ENCODE data around the gene KRTAP5-2.
"Not testable (repeated sequence)": the region's sequence is repeated elsewhere in the genome, so short reads cannot be mapped to it uniquely, and the experiment has no call there.

The KRTAP5-2 gene

DNA sequence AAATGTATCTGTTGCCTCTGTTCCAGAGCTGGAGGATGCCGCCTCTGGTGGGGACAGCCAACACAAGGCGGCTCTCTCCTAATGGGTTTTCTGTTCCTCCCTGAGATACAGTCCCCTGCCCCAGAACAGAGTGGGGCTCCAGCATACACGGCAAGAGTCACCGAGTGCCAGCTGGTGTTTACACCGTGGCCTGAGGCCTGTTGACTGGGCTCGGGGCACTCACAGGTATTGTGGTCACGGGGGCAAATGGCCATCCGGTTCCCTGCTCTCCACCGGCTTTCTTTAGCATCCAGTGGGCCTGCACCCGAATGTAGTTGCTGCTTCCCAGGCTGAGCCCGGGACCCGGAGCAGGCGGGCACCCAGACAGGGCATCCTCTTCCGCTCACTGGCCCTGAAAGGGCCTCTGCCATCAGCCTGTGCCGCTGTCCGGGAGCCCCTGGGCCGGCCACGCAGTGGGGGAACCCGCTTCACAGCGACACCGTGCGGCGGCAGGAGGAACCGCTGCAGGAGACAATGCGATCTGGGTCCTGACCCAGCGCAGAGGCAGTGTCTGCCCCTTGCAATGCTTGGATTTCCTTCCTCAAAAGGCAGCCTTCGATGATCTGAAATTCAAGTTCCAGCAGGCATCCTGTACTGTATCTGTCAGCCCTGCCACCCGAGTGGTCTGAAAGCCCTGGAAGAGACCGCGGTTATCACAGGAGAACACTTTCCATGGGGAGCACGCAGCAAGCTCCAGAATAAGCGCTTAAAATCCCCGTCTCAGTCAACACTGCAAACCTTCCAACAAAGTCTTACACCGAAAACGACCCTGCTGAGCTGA lies 30.6 kb upstream of the KRTAP5-2 start:
- DNase-seq (ENCODE audit: low spot score), result peak; percentile 40

DNA sequence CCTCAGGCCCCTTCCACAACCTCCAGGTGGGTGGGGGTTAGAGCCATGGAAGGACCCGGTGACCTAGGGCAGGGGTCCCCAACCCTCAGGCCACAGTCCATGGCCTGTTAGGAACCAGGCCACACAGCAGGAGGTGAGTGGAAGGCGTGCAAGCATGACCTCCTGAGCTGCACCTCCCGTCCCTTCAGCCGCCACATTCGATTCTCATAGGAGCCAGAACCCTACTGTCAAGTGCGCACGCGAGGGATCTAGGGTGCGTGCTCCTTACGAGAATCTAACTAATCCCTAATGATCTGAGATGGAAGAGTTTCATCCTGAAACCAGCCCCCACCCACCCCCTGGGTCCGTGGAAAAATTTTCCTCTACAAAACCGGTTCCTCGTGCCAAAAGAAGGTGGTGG lies 27.4 kb upstream of the KRTAP5-2 start:
- DNase-seq (ENCODE audit: low spot score), result no peak

DNA sequence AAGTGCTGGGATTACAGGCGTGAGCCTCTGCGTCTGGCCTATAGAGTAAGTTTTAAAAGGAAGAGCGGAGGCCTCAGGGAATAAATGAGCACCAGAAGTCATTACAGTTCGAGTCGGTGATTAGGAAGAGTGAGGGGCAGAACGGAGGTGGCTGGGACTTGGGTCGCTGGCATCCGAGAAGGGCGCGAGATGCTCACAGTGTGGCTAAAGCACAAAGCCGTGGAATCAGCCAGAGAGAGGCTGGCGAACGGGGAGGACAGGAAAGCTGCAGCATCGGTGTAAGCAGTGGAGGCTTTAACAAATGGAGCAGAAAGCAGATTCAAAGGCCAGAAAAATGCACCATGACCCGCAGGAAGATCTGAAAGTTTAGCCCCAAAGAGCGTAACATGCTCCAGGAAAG lies 26.5 kb upstream of the KRTAP5-2 start:
- DNase-seq (ENCODE audit: low spot score), result no peak

DNA sequence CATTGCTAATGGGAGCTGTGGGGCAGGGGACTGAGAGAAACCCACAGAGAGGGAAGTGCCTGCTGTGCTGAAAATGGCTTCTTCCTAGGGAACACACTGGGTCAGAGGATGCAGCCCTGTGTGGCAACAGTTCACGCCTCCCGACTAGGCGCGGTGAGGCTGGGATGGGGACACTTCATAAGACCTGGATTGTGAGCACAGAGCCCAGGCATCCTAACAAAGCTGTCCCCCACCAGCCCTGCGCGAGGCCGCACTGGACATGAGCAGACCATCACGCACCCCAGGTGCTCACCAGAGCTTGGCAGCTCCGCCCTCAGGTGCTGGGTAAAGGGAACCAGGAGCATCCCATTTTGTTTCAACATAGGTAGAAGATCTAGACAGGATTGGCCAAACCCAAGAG lies 25.6 kb upstream of the KRTAP5-2 start:
- DNase-seq (ENCODE audit: low spot score), result no peak

DNA sequence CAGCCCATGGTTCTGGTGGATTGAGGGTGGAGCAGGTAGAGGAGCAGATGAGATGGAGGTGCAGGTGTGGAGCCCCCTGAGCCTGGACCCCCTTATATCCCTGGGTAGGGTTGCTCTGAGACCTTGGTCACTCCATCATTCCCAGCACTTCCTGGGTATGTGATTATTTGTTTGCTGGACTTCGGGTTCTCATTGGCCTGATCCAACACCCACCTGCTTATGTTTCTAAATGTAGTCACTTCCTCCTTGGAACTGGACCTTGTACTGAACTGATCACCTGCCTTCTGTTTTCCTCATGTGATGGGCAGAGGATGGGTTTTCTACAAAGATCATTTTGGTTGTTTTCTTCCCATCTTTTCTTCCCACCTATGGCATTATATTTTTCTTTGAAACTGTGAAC lies 24.0 kb upstream of the KRTAP5-2 start, which contains the start of gene KRTAP5-4:
Gene KRTAP5-4, minus strand, starts transcription at position 53 of the 400 bp plus-strand sequence. Its CDS starts 45 bp downstream, at position 8.
- DNase-seq (ENCODE audit: low spot score), result no peak

DNA sequence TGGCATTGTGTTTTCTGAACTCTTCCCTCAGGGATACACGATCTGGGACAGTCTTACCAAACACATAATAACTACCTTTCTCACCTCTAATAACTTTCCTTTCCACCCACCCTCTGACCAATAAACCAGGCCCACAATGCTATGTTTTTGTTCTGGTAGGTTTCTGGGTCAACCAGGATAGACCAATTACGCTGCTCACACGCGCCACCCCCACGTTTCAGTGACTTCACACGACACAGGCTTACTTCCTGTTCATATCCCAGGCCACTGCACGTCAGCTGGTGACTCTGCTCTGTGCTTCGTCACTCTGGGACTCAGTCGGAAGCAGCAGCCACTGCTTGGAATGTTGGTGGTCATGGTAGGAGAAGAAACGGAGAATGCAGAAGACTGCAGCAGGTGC lies 21.4 kb upstream of the KRTAP5-2 start:
- peak; percentile 63 for DNase-seq (ENCODE audit: low spot score)

DNA sequence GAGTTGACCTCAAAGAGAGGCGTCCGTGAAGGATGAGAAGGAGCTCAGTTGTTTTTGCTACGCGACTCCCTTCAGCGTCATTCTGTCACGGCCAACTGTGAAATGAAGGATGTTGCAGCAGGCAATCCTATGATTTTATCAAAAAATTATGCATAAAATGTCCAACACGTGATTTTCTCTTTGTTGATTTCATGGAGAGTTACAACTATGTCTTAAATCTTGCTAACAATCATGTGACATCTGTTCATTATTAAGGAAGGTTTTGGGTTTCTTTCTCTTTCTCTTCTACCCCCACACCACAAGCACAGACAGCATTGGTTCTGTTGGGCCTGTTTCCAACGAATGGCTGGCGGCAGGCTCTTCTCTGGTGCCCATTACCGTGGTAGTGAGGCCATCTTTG lies 20.1 kb upstream of the KRTAP5-2 start:
- no peak for DNase-seq (ENCODE audit: low spot score)

DNA sequence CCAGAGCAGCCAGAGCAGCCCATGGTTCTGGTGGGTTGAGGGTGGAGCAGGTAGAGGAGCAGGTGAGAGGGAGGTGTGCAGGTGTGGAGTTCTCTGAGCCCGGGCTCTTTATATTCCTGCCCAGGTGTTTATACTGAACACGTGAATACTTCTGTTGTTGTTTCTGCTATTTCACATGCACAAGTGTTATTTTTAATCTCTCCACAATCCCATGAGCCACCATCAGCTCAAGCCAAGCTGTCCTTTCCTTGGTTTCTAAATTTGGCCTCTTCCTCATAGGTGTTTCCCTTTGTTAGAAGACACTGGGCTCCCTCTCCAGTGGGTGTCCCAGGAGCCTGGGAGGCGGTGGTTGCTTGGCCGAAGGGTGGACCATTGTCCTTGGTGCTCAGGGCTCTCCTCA lies 10.3 kb upstream of the KRTAP5-2 start, which contains the start of gene KRTAP5-3:
Gene KRTAP5-3, minus strand, starts transcription at position 101 of the 400 bp plus-strand sequence. Its CDS starts 78 bp downstream, at position 23.
- no peak for DNase-seq (ENCODE audit: low spot score)

DNA sequence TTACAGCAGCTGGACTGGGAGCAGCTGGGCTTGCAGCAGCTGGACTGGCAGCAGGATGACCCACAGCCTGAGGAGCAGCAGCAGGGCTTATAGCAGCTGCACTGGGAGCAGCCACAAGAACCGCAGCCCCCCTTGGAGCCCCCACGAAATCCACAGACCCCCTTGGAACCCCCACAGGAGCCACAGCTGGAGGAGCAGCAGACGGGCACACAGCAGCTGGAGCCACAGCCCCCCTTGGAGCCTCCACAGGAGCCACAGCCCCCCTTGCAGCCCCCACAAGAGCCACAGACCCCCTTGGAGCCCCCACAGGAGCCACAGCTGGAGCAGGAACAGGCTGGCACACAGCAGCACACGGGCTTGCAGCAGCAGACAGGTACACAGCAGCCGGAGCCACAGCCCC lies 9.8 kb upstream of the KRTAP5-2 start:
- not testable (repeated sequence) for DNase-seq (ENCODE audit: low spot score)

DNA sequence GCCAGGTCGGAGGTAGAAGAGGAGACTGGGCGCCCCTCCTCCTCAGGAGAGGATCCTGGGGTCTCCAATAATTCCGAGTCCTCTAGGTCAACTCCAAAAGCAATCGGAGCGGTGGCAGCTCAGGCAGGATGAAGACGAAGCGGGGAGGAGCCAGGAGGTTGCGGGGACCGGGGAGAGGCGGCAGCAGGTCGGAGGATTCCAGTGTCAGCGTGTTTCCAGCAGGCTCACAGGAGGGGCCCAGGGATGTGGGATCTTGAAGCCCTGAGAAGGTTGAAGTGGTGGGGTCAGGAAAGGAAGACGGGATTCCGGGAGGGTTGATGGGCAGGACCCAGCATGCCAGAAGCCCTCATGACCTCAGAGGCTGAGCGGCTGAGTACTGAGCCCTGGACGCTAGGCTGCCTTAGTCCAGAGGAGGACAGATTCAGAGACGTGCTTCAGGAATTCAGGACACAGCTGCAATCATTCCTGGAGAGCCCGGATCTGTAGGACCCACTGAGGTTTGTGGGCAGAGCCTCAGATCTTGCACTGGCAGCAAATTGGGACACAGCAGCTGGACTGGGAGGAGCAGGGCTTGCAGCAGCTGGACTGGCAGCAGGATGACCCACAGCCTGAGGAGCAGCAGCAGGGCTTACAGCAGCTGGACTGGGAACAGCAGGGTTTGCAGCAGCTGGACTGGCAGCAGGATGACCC lies 9.2 kb upstream of the KRTAP5-2 start:
- not testable (repeated sequence) for DNase-seq (ENCODE audit: low spot score)

DNA sequence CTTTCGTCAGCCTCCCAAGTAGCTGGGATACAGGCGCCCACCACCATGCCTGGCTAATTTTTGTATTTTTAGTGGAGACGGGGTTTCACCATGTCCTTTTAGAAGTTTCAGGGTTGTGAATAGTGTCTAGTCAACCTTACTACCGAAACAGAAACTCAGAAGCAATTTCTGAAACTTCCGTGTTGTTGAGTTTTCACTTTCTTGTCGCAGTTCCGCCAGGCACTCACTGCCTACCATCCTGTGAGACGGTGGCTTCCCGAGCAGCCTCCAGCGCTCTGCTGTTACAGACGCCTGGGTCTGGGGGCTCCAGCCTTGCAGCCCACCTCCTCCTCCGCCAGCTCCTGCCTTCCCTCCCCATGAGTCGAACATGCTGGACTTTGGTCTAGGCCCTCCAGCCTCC lies 7.8 kb upstream of the KRTAP5-2 start:
- not testable (repeated sequence) for DNase-seq (ENCODE audit: low spot score)

DNA sequence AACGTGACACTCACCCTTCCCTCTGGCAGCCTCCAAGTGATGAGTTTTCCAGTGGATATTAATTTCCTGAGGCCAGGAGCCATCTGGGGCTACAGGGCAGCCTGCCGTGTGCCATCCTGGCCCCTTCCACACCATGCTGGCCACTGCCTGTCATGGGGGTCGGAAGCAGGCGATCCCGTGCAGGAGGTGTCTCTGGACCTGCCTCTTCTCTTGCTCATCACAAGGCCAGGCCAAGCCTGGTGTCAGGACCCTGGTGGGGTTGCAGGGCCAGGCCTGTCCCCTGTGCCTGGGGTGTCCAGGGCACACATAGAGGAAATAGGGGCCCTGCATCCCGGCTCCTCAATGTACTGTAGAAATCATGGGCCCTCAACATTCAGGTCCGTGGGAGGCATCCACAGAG lies 6.6 kb upstream of the KRTAP5-2 start:
- DNase-seq (ENCODE audit: low spot score), result no peak

DNA sequence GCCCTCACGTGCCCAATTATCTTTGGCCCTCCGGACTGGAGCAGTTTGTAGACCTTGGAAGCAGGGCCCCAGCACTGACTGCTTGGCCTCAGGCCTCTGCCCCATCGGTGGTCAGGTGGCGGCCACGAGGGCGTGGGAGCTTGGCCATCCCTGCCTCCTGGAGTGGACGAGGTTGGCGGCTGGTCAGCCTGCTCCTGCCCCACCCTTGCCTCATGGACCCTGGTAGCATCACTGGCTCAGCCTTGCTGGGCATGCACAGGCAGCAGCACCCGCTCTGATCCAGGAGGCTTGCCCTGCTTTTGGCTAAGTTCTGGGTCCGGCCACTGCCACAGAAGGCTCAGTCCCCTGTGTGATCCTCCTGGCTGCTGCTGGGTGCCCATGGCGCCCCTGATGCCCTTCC lies 6.1 kb upstream of the KRTAP5-2 start:
- no peak for DNase-seq (ENCODE audit: low spot score)

DNA sequence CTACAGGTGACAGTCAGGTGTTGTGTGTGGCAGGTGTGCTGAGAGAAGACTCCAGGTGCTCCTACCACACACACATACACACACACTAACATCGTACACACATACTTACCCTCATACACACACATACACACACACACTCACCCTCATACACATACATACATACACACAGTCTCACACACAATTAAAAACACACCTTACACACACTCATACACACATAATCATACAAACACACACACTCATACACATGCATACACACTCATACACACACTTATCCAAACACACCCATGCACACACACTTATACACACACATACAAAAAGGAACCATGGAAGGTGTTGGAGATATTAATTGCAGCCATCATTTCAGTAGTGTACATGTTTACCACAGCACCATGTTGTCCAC lies 5.5 kb upstream of the KRTAP5-2 start:
- no peak for DNase-seq (ENCODE audit: low spot score)

DNA sequence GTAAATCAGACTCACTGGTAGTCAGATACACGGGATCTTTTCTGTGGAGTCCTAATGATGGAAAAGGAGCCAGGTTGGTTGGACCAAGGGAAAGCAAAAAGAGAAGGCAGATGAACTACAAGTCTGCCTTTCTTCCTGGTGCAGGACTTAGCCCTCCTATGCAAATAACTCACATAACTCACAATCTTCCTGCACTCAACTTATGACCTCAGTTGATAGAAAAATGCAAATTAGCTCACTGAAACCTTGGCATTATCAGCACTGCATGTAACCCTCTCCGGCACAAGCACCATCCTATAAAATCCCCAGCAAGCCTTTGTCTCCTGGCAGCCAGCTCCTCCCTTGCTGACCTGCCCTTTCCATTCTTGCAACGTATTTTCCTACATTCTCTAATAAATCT lies 3.6 kb upstream of the KRTAP5-2 start:
- not testable (repeated sequence) for DNase-seq (ENCODE audit: low spot score)

DNA sequence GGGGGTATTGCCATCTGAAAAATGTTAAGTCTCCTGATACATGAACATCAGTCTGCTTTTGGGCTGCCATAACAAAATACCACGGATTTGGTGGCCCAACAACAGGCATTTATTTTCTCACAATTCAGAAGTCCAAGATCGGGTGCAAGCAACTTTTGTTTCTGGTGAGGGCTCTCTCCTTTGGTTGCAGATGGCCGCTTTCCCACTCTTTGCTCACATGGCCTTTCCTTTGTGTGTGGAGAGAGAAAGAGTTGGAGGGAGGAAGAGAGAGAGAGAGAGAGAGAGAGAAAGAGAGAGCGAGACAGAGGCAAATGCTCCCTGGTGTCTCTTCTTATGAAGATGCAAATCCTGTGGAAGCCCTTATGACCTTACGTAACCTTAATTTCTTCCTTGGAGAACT lies 2.5 kb upstream of the KRTAP5-2 start:
- DNase-seq (ENCODE audit: low spot score), result no peak

DNA sequence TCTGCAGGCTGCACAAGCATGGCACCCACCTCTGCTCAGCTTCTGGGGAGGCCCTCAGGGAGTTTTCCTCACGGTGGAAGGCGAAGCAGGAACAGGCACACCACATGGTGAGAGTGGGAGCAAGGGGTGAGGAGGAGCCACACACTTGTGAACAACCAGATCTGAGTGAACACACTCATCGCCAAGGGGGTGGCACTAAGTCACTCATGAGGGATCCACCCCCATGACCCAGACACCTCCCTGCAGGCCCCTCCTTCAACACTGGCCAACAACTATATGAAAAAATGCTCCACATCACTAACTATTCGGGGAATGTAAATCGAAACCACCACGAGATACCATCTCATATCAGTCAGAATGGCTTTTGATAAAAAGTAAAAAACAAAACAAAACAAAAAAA lies 722 bp upstream of the KRTAP5-2 start:
- no peak for DNase-seq (ENCODE audit: low spot score)

DNA sequence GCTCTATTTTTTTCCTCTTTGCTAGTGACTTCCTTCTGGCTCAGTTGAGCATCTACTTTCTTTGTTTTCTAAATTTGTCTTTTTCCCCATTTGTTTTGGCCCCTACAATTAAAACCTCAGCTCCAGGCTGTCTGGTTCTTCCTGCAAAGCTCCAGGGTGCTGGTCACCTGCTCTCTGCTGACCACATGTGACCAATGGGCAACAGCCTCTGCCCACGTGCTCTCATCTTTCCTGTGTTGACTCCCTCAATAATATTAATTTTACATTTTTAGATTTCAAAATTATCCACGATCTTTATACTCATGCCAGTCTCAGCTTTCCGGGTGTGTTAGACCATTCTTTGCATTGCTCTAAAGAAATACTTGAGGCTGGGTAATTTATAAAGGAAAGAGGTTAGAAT lies 312 bp upstream of the KRTAP5-2 start:
- not testable (repeated sequence) for DNase-seq (ENCODE audit: low spot score)

DNA sequence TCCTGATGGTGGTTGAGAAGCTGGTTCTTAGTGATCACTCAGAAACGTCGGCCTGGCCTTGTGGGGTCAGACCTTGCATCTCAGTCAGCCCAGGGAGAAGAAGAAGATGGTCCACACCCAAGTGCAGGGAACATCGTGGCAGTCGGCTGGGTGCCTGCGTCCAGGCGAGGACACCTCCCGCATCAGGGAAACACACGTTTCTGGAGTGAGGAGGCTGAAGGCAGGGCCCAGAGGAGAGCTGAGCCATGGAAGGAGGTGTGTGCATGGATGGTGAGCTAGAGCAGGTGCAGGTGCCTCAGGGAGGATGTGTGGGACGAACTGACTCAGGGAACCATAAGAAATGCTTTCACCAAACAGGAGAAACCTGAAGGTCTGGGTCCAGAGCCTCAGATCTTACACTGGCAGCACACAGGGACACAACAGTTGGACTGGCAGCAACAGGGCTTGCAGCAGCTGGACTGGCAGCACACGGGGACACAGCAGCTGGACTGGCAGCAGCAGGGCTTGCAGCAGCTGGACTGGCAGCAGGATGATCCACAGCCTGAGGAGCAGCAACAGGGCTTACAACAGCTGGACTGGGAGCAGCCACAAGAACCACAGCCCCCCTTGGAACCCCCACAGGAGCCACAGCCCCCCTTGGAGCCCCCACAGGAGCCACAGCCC lies 632 bp downstream of the KRTAP5-2 start:
- DNase-seq (ENCODE audit: low spot score), result no peak

DNA sequence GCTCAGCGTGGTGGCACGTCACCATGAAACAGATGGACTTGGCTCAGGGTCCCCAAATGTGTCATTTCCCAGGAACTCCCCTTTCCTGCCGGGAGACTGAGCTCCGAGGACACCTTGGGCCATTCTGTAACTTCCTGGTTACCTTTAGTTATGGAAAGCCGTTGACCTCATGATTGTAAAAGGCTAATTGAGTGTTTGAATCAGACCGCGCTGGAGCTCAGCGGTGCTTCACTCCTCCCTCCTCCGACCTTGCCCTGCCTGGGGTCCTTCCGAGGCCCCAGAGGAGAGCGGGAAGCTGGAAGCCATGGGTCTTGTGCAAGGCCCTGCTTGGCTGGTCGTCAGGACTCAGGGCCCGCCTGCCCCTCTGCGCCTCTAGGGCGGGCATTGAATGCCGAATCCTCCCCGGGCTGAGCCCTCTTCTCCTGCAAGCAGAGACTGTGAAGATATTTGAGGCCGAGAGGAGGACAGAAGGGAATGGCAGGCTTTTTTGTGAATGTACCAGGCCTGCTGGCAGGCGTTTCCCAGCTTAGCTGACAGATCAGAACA lies 1.4 kb downstream of the KRTAP5-2 start:
- not testable (repeated sequence) for DNase-seq (ENCODE audit: low spot score)

DNA sequence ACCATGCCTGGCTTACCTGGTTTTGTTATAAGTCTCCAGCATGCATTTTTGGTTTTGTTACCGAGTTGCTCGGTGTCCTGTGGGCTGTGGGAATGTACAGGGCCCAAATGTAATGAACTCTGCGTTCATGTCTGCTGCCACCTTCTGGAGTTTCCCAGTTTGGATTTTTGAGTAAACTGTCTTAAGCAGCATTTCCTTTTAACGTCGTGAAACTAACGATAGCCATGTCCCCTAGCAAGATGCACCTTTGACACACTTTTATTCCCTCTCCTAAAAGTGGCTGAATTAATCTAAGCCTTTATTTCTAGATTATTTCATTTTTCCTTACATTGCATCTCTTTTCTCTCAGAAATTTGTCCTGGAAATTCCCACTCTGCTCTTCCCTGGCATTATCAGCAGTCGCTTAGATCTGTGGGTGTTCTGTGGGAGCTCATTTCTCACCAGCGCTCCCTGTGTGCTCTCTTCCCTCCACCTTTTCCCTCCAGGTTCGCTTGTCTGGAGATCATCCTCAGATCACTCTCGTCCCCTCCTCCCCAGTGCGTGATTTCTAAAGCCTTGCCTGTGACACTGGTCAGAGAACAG lies 2.0 kb downstream of the KRTAP5-2 start:
- peak; percentile 11 for DNase-seq (ENCODE audit: low spot score)

DNA sequence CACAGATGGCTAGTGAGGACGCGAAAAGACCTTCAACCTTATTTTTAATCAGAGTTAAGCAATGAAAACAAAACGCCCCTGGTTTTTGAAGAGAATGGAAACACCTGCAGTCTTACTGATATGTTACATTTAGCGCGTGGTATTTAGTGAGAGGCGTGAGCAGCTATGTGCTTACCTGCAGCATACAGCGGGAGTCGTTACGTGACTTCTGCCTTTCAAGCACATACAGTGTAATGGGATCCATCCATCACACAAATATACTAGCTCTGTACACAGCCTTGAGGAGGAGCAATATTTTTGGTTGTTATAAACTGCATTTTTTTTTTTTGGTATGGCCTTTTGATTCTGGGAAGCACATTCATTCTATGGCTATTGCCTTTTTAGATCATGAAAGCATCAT lies 5.5 kb downstream of the KRTAP5-2 start:
- no peak for DNase-seq (ENCODE audit: low spot score)

Measured in kidney capillary endothelial cell (primary cell).